Activated naive CD8-positive, alpha-beta T cell treated with anti-CD3 and anti-CD28 coated beads for 36 hours (primary cell): ENCODE results near the gene RASGEF1B. TPM values are rescaled to one million over a fixed set of nuclear protein-coding genes. Genes with fewer than 3 reads are reported as not detected.

Experiments
- DNase-seq: peaks from one replicate; pipeline ENCODE4 v3.0.0; 2021
- H3K27ac Mint-ChIP-seq: one replicate; pipeline ENCODE4 v1.8.0; 2022; ENCODE audit warnings: mild to moderate bottlenecking, moderate library complexity, mixed read lengths
- H3K27me3 Mint-ChIP-seq: one replicate; pipeline ENCODE4 v1.8.0; 2022; ENCODE audit warnings: mild to moderate bottlenecking, mixed read lengths
- H3K36me3 Mint-ChIP-seq: one replicate; pipeline ENCODE4 v1.8.0; 2021; ENCODE audit warnings: mild to moderate bottlenecking, mixed read lengths
- H3K4me1 Mint-ChIP-seq: one replicate; pipeline ENCODE4 v1.8.0; 2021; ENCODE audit warnings: mixed read lengths
- H3K4me3 Mint-ChIP-seq: one replicate; pipeline ENCODE4 v1.8.0; 2022; ENCODE audit warnings: mild to moderate bottlenecking, moderate library complexity, mixed read lengths
- H3K9me3 Mint-ChIP-seq: one replicate; pipeline ENCODE4 v1.8.0; 2022; ENCODE audit warnings: mixed read lengths
- total RNA-seq, 2 experiments: library from RNA; stranded (reverse); gene quantifications; one replicate each; pipeline ENCODE4 v1.2.3, GENCODE V29; 2021

Gene RASGEF1B
- total RNA-seq, 2 experiments from 2014 or later = 6.7 to 6.9 TPM

- Mint-ChIP-seq H3K4me1 (peaks cover 48% of the 10 kb centered on the region), H3K27ac (peak overlapping the region; percentile 67)
Observed at GRCh38 chr4:81505004-81505598, 33.4 kb upstream of the RASGEF1B start.

GRCh38 chr4:81504112-81505003, 32.7 kb upstream of the RASGEF1B start:
- no peaks in the 10 kb centered on the region for H3K9me3 Mint-ChIP-seq
- peak overlapping the region; percentile 67 for H3K27ac Mint-ChIP-seq
- H3K27me3 Mint-ChIP-seq = no peaks in the 10 kb centered on the region
- no peak overlapping the region for H3K4me3 Mint-ChIP-seq
- no peaks in the 10 kb centered on the region for H3K36me3 Mint-ChIP-seq
- peaks cover 54% of the 10 kb centered on the region for H3K4me1 Mint-ChIP-seq
- no peak for DNase-seq

More at GRCh38 chr4:81505004-81505598, 33.4 kb upstream of the RASGEF1B start:
- DNase-seq = peak; percentile 55
- no peaks in the 10 kb centered on the region for H3K9me3 Mint-ChIP-seq
- no peaks in the 10 kb centered on the region for H3K36me3 Mint-ChIP-seq
- peak overlapping the region; percentile 44 for H3K4me3 Mint-ChIP-seq
- H3K27me3 Mint-ChIP-seq = no peaks in the 10 kb centered on the region

GRCh38 chr4:81503586-81503985, 31.9 kb upstream of the RASGEF1B start:
- no peak for DNase-seq
- no peak overlapping the region for H3K27ac Mint-ChIP-seq
- H3K27me3 Mint-ChIP-seq = no peaks in the 10 kb centered on the region
- no peaks in the 10 kb centered on the region for H3K36me3 Mint-ChIP-seq
- H3K4me3 Mint-ChIP-seq = no peak overlapping the region
- peaks cover 52% of the 10 kb centered on the region for H3K4me1 Mint-ChIP-seq
- H3K9me3 Mint-ChIP-seq = no peaks in the 10 kb centered on the region

GRCh38 chr4:81502564-81502963, 30.9 kb upstream of the RASGEF1B start:
- no peaks in the 10 kb centered on the region for H3K27me3 Mint-ChIP-seq
- DNase-seq = no peak
- peaks cover 45% of the 10 kb centered on the region for H3K4me1 Mint-ChIP-seq
- H3K4me3 Mint-ChIP-seq = no peak overlapping the region
- no peaks in the 10 kb centered on the region for H3K9me3 Mint-ChIP-seq
- no peaks in the 10 kb centered on the region for H3K36me3 Mint-ChIP-seq
- H3K27ac Mint-ChIP-seq = no peak overlapping the region

- DNase-seq = no peak
- Mint-ChIP-seq H3K9me3 (peaks cover 9% of the 10 kb centered on the region), H3K4me1 (peaks cover 31% of the 10 kb centered on the region), H3K4me3 (no peak overlapping the region), H3K36me3 (peaks cover 10% of the 10 kb centered on the region), H3K27me3 (no peaks in the 10 kb centered on the region), H3K27ac (no peak overlapping the region)
Observed at GRCh38 chr4:81499840-81500239, 28.1 kb upstream of the RASGEF1B start.

- H3K36me3 Mint-ChIP-seq = peaks cover 17% of the 10 kb centered on the region
- peaks cover 15% of the 10 kb centered on the region for H3K9me3 Mint-ChIP-seq
- peaks cover 33% of the 10 kb centered on the region for H3K4me1 Mint-ChIP-seq
- no peak for DNase-seq
- no peak overlapping the region for H3K4me3 Mint-ChIP-seq
- no peaks in the 10 kb centered on the region for H3K27me3 Mint-ChIP-seq
- no peak overlapping the region for H3K27ac Mint-ChIP-seq
Observed at GRCh38 chr4:81498551-81499099, 26.9 kb upstream of the RASGEF1B start.

- H3K36me3 Mint-ChIP-seq = peaks cover 18% of the 10 kb centered on the region
- no peak for DNase-seq
- H3K9me3 Mint-ChIP-seq = peaks cover 15% of the 10 kb centered on the region
- H3K4me1 Mint-ChIP-seq = peaks cover 35% of the 10 kb centered on the region
- H3K4me3 Mint-ChIP-seq = no peak overlapping the region
- H3K27ac Mint-ChIP-seq = no peak overlapping the region
- H3K27me3 Mint-ChIP-seq = no peaks in the 10 kb centered on the region
Observed at GRCh38 chr4:81498046-81498445, 26.3 kb upstream of the RASGEF1B start.

GRCh38 chr4:81495345-81495744, 23.6 kb upstream of the RASGEF1B start:
- Mint-ChIP-seq H3K36me3 (peaks cover 36% of the 10 kb centered on the region), H3K27ac (peak overlapping the region; percentile 77), H3K9me3 (peaks cover 30% of the 10 kb centered on the region), H3K4me1 (peaks cover 45% of the 10 kb centered on the region), H3K27me3 (no peaks in the 10 kb centered on the region), H3K4me3 (no peak overlapping the region)
- DNase-seq = no peak

- H3K36me3 Mint-ChIP-seq = peaks cover 40% of the 10 kb centered on the region
- H3K4me3 Mint-ChIP-seq = peak overlapping the region; percentile 34
- peaks cover 34% of the 10 kb centered on the region for H3K9me3 Mint-ChIP-seq
- H3K27ac Mint-ChIP-seq = peak overlapping the region; percentile 88
- H3K4me1 Mint-ChIP-seq = peaks cover 44% of the 10 kb centered on the region
- no peaks in the 10 kb centered on the region for H3K27me3 Mint-ChIP-seq
- no peak for DNase-seq
Observed at GRCh38 chr4:81494031-81494431, 22.3 kb upstream of the RASGEF1B start.

GRCh38 chr4:81492606-81493230, 21.0 kb upstream of the RASGEF1B start:
- peaks cover 48% of the 10 kb centered on the region for H3K4me1 Mint-ChIP-seq
- H3K27ac Mint-ChIP-seq = peak overlapping the region; percentile 91
- peaks cover 49% of the 10 kb centered on the region for H3K36me3 Mint-ChIP-seq
- DNase-seq = no peak
- peaks cover 44% of the 10 kb centered on the region for H3K9me3 Mint-ChIP-seq
- H3K4me3 Mint-ChIP-seq = no peak overlapping the region
- no peaks in the 10 kb centered on the region for H3K27me3 Mint-ChIP-seq

GRCh38 chr4:81491943-81492342, 20.2 kb upstream of the RASGEF1B start:
- peaks cover 45% of the 10 kb centered on the region for H3K9me3 Mint-ChIP-seq
- H3K27me3 Mint-ChIP-seq = no peaks in the 10 kb centered on the region
- DNase-seq = no peak
- H3K4me1 Mint-ChIP-seq = peaks cover 48% of the 10 kb centered on the region
- peak overlapping the region; percentile 12 for H3K4me3 Mint-ChIP-seq
- H3K27ac Mint-ChIP-seq = peak overlapping the region; percentile 91
- peaks cover 50% of the 10 kb centered on the region for H3K36me3 Mint-ChIP-seq

- H3K27ac Mint-ChIP-seq = peak overlapping the region; percentile 79
- no peaks in the 10 kb centered on the region for H3K27me3 Mint-ChIP-seq
- peaks cover 45% of the 10 kb centered on the region for H3K9me3 Mint-ChIP-seq
- H3K4me3 Mint-ChIP-seq = no peak overlapping the region
- H3K4me1 Mint-ChIP-seq = peaks cover 48% of the 10 kb centered on the region
- peaks cover 48% of the 10 kb centered on the region for H3K36me3 Mint-ChIP-seq
- DNase-seq = no peak
Observed at GRCh38 chr4:81490403-81491160, 18.9 kb upstream of the RASGEF1B start.

GRCh38 chr4:81486502-81486901, 14.8 kb upstream of the RASGEF1B start:
- Mint-ChIP-seq H3K27ac (no peak overlapping the region), H3K36me3 (peaks cover 22% of the 10 kb centered on the region), H3K9me3 (peaks cover 23% of the 10 kb centered on the region), H3K4me3 (no peak overlapping the region), H3K4me1 (peaks cover 24% of the 10 kb centered on the region), H3K27me3 (no peaks in the 10 kb centered on the region)
- DNase-seq = no peak

GRCh38 chr4:81485310-81485980, 13.7 kb upstream of the RASGEF1B start:
- Mint-ChIP-seq H3K27ac (no peak overlapping the region), H3K4me1 (peaks cover 20% of the 10 kb centered on the region), H3K9me3 (peaks cover 18% of the 10 kb centered on the region), H3K4me3 (no peak overlapping the region), H3K27me3 (no peaks in the 10 kb centered on the region), H3K36me3 (peaks cover 15% of the 10 kb centered on the region)
- DNase-seq = no peak
